HG02885 (cell line): Measurements from ENCODE around the gene SOAT1.
A peak's percentile ranks its signal among the peaks of the same experiment; 100 is the strongest.
"Not testable (repeated sequence)": the region's sequence is repeated elsewhere in the genome, so short reads cannot be mapped to it uniquely, and the experiment has no call there.

Experiments
- ATAC-seq: cut with Tn5 transposase; IDR thresholded peaks from one replicate; pipeline ENCODE4 v1.9.1; 2021; ENCODE audit warnings: mild to moderate bottlenecking; ENCODE audit not compliant: unreplicated experiment, poor library complexity

SOAT1 gene

GRCh38 chr1:179342740-179343404 is 49.3 kb downstream of the SOAT1 start:
- no peak for ATAC-seq

- ATAC-seq: no peak
These were observed 57.7 kb downstream of the SOAT1 start for GRCh38 chr1:179351281-179351680.

GRCh38 chr1:179352236-179352635 is 58.6 kb downstream of the SOAT1 start:
- ATAC-seq: no peak

DNA sequence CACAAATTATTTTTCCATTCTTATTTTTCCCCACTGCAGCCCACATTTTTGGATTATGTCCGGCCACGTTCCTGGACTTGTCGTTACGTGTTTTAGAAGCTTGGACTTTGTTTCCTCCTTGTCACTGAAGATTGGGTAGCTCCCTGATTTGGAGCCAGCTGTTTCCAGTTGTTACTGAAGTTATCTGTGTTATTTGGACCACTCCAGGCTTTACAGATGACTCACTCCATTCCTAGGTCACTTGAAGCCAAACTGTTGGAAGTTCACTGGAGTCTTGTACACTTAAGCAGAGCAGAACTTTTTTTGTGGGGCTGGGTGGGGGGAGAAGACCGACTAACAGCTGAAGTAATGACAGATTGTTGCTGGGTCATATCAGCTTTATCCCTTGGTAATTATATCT is 59.9 kb downstream of the SOAT1 start:
- ATAC-seq: no peak

DNA sequence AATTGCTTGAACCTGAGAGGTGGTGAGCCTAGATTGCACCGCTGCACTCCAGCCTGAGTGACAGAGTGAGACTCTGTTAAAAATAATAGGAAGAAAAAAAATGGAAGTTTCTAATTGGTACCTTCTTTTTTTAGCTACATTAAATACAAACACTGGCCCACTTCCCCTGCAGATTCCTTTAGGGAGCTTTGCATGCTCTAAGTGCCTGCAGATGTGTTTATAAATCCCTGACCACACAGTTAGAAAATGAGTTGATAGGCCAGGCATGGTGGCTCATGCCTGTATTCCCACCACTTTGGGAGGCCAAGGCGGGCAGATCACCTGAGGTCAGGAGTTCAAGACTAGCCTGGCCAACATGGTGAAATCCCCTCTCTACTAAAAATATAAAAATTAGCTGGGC is 68.0 kb downstream of the SOAT1 start:
- not testable (repeated sequence) for ATAC-seq

- peak; percentile 95 for ATAC-seq
These were observed 71.9 kb downstream of the SOAT1 start, which contains the start of gene AXDND1 for GRCh38 chr1:179365342-179366092. Gene AXDND1 (plus strand): TSS chr1:179365971. CDS start chr1:179366510, 539 bp downstream.

- peak; percentile 33 for ATAC-seq
These were observed 72.7 kb downstream of the SOAT1 start for GRCh38 chr1:179366093-179366800.

- peak; percentile 35 for ATAC-seq
These were observed 76.2 kb downstream of the SOAT1 start for GRCh38 chr1:179369751-179370341.

DNA sequence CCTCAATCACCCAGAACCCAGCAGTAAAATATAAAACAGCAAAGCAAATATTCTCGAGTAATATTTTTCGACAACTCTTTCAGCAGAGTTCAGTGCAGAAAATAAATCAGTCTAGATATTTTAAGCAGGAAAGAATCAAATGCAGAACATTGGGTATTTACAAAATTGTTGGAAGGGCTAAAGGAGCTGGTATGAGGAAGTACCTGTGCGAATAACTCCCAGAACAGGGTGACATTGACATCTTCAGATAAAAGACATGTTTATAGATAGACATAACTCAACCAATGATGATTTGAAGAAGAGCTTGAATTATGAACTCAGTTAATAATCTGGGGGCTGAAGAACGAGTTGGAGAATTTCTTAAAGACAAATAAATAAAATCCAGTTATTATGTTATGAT is 78.6 kb downstream of the SOAT1 start:
- ATAC-seq: no peak

DNA sequence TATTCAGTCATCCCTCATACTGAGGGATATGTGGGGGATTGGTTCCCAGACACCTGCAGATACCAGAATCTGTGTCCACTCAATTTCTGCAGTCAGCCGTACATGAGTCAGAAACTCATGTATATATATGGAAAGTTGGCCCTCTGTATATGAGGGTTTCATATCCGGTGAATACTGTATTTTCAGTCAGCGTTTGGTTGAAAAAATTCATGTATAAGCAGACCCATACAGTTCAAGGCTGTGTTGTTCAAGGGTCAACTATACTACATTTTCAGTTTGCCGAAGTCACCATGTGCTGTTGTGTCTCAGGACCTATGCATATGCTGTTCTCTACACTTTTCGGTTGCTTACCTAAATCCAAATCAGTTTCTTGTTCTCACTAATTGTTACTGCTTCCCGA is 82.6 kb downstream of the SOAT1 start:
- no peak for ATAC-seq

GRCh38 chr1:179380299-179380698 is 86.7 kb downstream of the SOAT1 start:
- no peak for ATAC-seq

GRCh38 chr1:179384027-179384426 is 90.4 kb downstream of the SOAT1 start:
- no peak for ATAC-seq

- ATAC-seq: no peak
These were observed 91.9 kb downstream of the SOAT1 start for GRCh38 chr1:179385510-179385909.

GRCh38 chr1:179393721-179394120 is 100.1 kb downstream of the SOAT1 start:
- ATAC-seq: no peak

DNA sequence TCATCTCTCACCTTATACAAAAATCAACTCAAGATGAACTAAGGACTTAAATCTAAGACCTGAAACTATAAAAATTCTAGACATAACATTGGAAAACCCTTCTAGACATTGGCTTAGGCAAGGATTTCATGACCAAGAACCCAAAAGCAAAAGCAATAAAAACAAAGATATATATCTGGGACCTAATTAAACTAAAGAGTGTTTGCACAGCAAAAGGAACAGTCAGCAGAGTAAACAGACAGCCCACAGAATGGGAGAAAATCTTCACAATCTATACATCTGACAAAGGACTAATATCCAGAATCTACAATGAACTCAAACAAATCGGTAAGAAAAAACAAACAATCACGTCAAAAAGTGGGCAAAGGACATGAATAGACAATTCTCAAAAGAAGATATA is 105.8 kb downstream of the SOAT1 start:
- ATAC-seq: not testable (repeated sequence)
